SK-N-MC (cell line): Measurements from ENCODE around the gene PPP2CA.

Experiments
- DNase-seq: peaks from one replicate; pipeline ENCODE4 v3.0.0-alpha.2; 2011; ENCODE audit warnings: low read depth, low spot score
- H3K27ac ChIP-seq: fragments of 200-600 bp; sonication (generic); 2 replicates; pipeline ENCODE4 v1.5.1; 2016; ENCODE audit warnings: mixed run types
- H3K36me3 ChIP-seq: fragments of 200-600 bp; sonication (generic); 2 replicates; pipeline ENCODE4 v1.6.1; 2017; ENCODE audit warnings: antibody characterized with exemption, low read length, mixed read lengths; ENCODE audit not compliant: insufficient read depth
- H3K4me3 ChIP-seq: fragments of 200-600 bp; sonication (generic); 2 replicates; pipeline ENCODE4 v1.5.1; 2016
- H3K9ac ChIP-seq: fragments of 200-600 bp; sonication (generic); 2 replicates; pipeline ENCODE4 v1.8.0; 2017; ENCODE audit warnings: mixed run types, mixed read lengths; ENCODE audit not compliant: insufficient read length
- H3K9me3 ChIP-seq: fragments of 200-600 bp; sonication (generic); 2 replicates; pipeline ENCODE4 v1.6.1; 2017; ENCODE audit warnings: low read depth, mild to moderate bottlenecking, antibody characterized with exemption, low read length, moderate library complexity, mixed read lengths
- EZH2 ChIP-seq: fragments of 200-600 bp; sonication (generic); IDR thresholded peaks from one replicate; pipeline ENCODE4 v1.6.1; 2017; ENCODE audit warnings: antibody characterized with exemption
- FOXP2 ChIP-seq: optimal IDR thresholded peaks from 2 replicates; pipeline ENCODE3; 2011; ENCODE audit warnings: mild to moderate bottlenecking, moderate library complexity; ENCODE audit not compliant: insufficient read depth; ENCODE audit errors: extremely low read length, control extremely low read depth
- POLR2AphosphoS5 ChIP-seq: IDR thresholded peaks from 2 replicates; pipeline ENCODE4 v1.6.1; 2012; ENCODE audit warnings: mild to moderate bottlenecking, low read depth, low read length, borderline replicate concordance

Gene PPP2CA

GRCh38 chr5:134184155-134185135, 41.4 kb downstream of the PPP2CA start:
- no peak for DNase-seq
- no peak for TF ChIP-seq POLR2AphosphoS5
- no peak for TF ChIP-seq FOXP2
- TF ChIP-seq EZH2, result no peak
- Histone ChIP-seq H3K27ac (no peak overlapping the region), H3K9me3 (no peaks in the 10 kb centered on the region), H3K36me3 (no peaks in the 10 kb centered on the region), H3K9ac (no peak overlapping the region), H3K4me3 (no peak overlapping the region)

- Histone ChIP-seq H3K36me3 (no peaks in the 10 kb centered on the region), H3K27ac (no peak overlapping the region), H3K9me3 (no peaks in the 10 kb centered on the region), H3K9ac (no peak overlapping the region), H3K4me3 (no peak overlapping the region)
- DNase-seq, result no peak
- no peak for TF ChIP-seq POLR2AphosphoS5
- TF ChIP-seq EZH2, result no peak
- no peak for TF ChIP-seq FOXP2
Observed at GRCh38 chr5:134183481-134183880, 42.4 kb downstream of the PPP2CA start.

- no peak overlapping the region for H3K4me3 ChIP-seq
- H3K9me3 ChIP-seq, result no peaks in the 10 kb centered on the region
- no peak for TF ChIP-seq FOXP2
- TF ChIP-seq POLR2AphosphoS5, result no peak
- no peak for TF ChIP-seq EZH2
- peaks cover 15% of the 10 kb centered on the region for H3K36me3 ChIP-seq
- peak overlapping the region; percentile 97 for H3K9ac ChIP-seq
- DNase-seq, result no peak
- H3K27ac ChIP-seq, result no peak overlapping the region
Observed at GRCh38 chr5:134178096-134178419, 47.8 kb downstream of the PPP2CA start.

- Histone ChIP-seq H3K9me3 (no peaks in the 10 kb centered on the region), H3K36me3 (peaks cover 17% of the 10 kb centered on the region), H3K4me3 (peak overlapping the region; percentile 85), H3K9ac (peak overlapping the region; percentile 97), H3K27ac (peak overlapping the region; percentile 96)
- TF ChIP-seq POLR2AphosphoS5 (no peak), FOXP2 (no peak), EZH2 (no peak)
- DNase-seq, result no peak
Observed at GRCh38 chr5:134177369-134178095, 48.3 kb downstream of the PPP2CA start.

DNA sequence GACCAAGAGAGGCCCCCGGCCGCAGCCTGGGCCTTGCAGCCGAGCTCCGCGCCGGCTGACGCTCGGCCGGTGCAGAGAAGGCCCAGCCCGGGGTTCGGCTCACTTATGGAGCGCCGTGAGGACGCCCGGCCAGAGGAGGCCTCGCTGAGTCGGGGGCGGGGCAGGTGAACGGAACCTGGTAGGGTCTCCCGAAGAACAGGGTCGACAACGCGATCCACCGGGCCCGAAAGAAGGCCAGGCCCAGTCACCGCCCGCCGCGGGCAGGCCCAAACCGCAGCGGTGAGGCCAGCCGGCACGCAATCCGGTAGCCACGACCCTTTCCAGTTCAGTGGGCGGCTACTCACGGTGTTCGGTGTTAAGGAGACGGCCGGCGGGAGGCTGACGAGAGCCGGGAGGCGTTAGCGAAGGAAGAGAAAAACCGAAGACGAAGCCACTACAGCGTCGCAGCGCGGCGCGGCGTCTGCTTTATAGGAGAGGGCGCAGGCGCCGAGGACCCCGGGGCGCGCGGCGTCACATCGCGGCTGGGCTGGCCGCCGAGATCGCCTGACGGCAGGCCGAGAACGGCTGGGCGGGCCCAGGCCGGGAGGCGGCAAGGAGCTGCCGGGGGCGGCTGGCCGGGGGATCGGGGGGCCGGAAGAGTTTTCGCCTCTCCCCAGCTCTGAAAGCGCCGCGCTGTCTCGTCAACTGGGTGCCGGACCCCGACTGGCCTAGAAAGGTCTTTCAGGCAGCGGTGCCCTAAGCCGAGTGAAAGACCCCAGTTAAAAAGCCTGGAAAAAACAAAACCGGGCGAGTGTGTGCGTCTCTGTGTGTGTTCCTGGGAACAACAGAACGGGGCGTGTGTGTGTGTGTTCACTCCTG, 49.1 kb downstream of the PPP2CA start, which contains the start of gene SKP1:
SKP1 (minus strand) TSS at position 440 of the 858 bp plus-strand sequence. CDS start 2,928 bp downstream, outside the sequence.
- peak within 1 kb of the TSS; percentile 97 for H3K9ac ChIP-seq
- TF ChIP-seq POLR2AphosphoS5 (peak; percentile 99), EZH2 (no peak), FOXP2 (peak; percentile 14)
- peak within 1 kb of the TSS; percentile 96 for H3K27ac ChIP-seq
- peak within 1 kb of the TSS; percentile 85 for H3K4me3 ChIP-seq
- peaks cover 25% of the 10 kb centered on the region for H3K36me3 ChIP-seq
- DNase-seq, result peak; percentile 44
- no peaks in the 10 kb centered on the region for H3K9me3 ChIP-seq

DNA sequence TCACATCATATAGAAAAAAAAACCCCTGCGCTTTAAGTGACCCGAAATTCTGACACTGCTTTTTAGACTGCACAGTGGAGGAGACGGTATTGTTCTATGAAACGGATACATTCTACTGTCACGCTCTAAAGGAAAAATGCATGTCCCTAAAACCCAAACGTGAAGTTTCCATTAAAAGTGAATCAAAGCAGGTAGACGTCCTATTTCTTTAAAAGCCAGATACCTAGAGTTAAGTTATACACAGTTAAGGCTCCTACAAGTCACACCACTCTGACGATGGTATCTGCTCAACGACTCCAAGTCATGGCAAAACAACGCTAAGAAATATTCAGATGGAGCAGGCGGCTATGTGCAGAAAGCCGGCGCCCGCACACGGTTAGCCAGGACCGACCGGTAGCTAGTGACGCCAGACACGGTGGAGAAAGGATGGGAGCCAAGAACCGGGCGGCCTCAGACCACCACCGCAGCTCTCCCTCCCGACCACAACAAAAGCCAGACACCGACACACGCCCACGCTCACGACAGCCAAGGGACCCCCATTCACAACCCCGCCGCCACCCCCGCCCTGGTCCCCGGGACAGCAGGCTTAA, 49.9 kb downstream of the PPP2CA start:
- Histone ChIP-seq H3K36me3 (peaks cover 32% of the 10 kb centered on the region), H3K4me3 (peak overlapping the region; percentile 85), H3K9me3 (no peaks in the 10 kb centered on the region), H3K27ac (peak overlapping the region; percentile 96), H3K9ac (peak overlapping the region; percentile 97)
- TF ChIP-seq EZH2 (no peak), POLR2AphosphoS5 (no peak), FOXP2 (no peak)
- DNase-seq, result no peak
